Measurements from ENCODE around the gene TPCN1.

The TPCN1 gene

GRCh38 chr12:113289361-113289760, 68.1 kb downstream of the TPCN1 start:
- no peak for DNase-seq

- no peak for DNase-seq
Measured at GRCh38 chr12:113290506-113290905, 69.2 kb downstream of the TPCN1 start.

GRCh38 chr12:113291586-113291985, 70.3 kb downstream of the TPCN1 start:
- no peak for DNase-seq

GRCh38 chr12:113292091-113292490, 70.8 kb downstream of the TPCN1 start:
- no peak for DNase-seq

GRCh38 chr12:113292547-113292946, 71.3 kb downstream of the TPCN1 start:
- no peak for DNase-seq

GRCh38 chr12:113293100-113293499, 71.8 kb downstream of the TPCN1 start:
- no peak for DNase-seq

- DNase-seq, result no peak
Measured at GRCh38 chr12:113295886-113296556, 74.8 kb downstream of the TPCN1 start.

GRCh38 chr12:113296557-113297213, 75.4 kb downstream of the TPCN1 start:
- DNase-seq, result no peak

- DNase-seq, result no peak
Measured at GRCh38 chr12:113297214-113297587, 75.9 kb downstream of the TPCN1 start.

- no peak for DNase-seq
Measured at GRCh38 chr12:113297621-113298471, 76.6 kb downstream of the TPCN1 start.

- no peak for DNase-seq
Measured at GRCh38 chr12:113298472-113298817, 77.2 kb downstream of the TPCN1 start.

- no peak for DNase-seq
Measured at GRCh38 chr12:113298861-113299545, 77.7 kb downstream of the TPCN1 start.

GRCh38 chr12:113299619-113300237, 78.5 kb downstream of the TPCN1 start:
- no peak for DNase-seq

GRCh38 chr12:113301811-113302210, 80.5 kb downstream of the TPCN1 start:
- DNase-seq, result no peak

GRCh38 chr12:113302466-113302865, 81.2 kb downstream of the TPCN1 start:
- no peak for DNase-seq

GRCh38 chr12:113302886-113303640, 81.8 kb downstream of the TPCN1 start:
- DNase-seq, result peak; percentile 13

- DNase-seq, result no peak
Measured at GRCh38 chr12:113305281-113305856, 84.1 kb downstream of the TPCN1 start.

- DNase-seq, result no peak
Measured at GRCh38 chr12:113306382-113306781, 85.1 kb downstream of the TPCN1 start.

GRCh38 chr12:113310489-113310888, 89.2 kb downstream of the TPCN1 start:
- no peak for DNase-seq

- no peak for DNase-seq
Measured at GRCh38 chr12:113314121-113314529, 92.9 kb downstream of the TPCN1 start.

- no peak for DNase-seq
Measured at GRCh38 chr12:113315358-113315757, 94.1 kb downstream of the TPCN1 start.

- no peak for DNase-seq
Measured at GRCh38 chr12:113316155-113316554, 94.9 kb downstream of the TPCN1 start.
